DMS153 (cell line): ENCODE measurements around the gene NELFCD.
"Not testable (repeated sequence)": the region's sequence is repeated elsewhere in the genome, so short reads cannot be mapped to it uniquely, and the experiment has no call there.

Source experiments
- DNase-seq: peaks from one replicate; lab custom pipeline; 2025; lab: John Stamatoyannopoulos, UW

Gene NELFCD

GRCh38 chr20:59010321-59010994 is 29.4 kb downstream of the NELFCD start:
- peak; percentile 74 for DNase-seq

- peak; percentile 13 for DNase-seq
Observed at GRCh38 chr20:59010995-59011873, 30.2 kb downstream of the NELFCD start.

- not testable (repeated sequence) for DNase-seq
Observed at GRCh38 chr20:59011874-59012157, 30.8 kb downstream of the NELFCD start.

- DNase-seq: no peak
Observed at GRCh38 chr20:59013031-59013951, 32.2 kb downstream of the NELFCD start.

GRCh38 chr20:59013959-59014608 is 33.0 kb downstream of the NELFCD start:
- no peak for DNase-seq

- DNase-seq: no peak
Observed at GRCh38 chr20:59014680-59015389, 33.8 kb downstream of the NELFCD start.

GRCh38 chr20:59015411-59015810 is 34.4 kb downstream of the NELFCD start:
- no peak for DNase-seq

- DNase-seq: no peak
Observed at GRCh38 chr20:59015812-59016711, 35.0 kb downstream of the NELFCD start.

- no peak for DNase-seq
Observed at GRCh38 chr20:59016795-59017492, 35.9 kb downstream of the NELFCD start.

- DNase-seq: no peak
Observed at GRCh38 chr20:59017493-59018231, 36.6 kb downstream of the NELFCD start.

GRCh38 chr20:59018817-59019216 is 37.8 kb downstream of the NELFCD start:
- no peak for DNase-seq

- DNase-seq: no peak
Observed at GRCh38 chr20:59019217-59019616, 38.2 kb downstream of the NELFCD start, which contains the start of gene TUBB1. Gene TUBB1 (plus strand): TSS chr20:59019429. CDS start chr20:59019523, 94 bp downstream.

- DNase-seq: no peak
Observed at GRCh38 chr20:59020938-59021551, 40.0 kb downstream of the NELFCD start.

GRCh38 chr20:59022754-59023153 is 41.7 kb downstream of the NELFCD start:
- DNase-seq: no peak

GRCh38 chr20:59023616-59024015 is 42.6 kb downstream of the NELFCD start:
- no peak for DNase-seq

GRCh38 chr20:59024111-59024530 is 43.1 kb downstream of the NELFCD start:
- no peak for DNase-seq

GRCh38 chr20:59025086-59025485 is 44.0 kb downstream of the NELFCD start:
- DNase-seq: no peak

GRCh38 chr20:59025511-59025910 is 44.5 kb downstream of the NELFCD start:
- DNase-seq: no peak
